Neural cell (in vitro differentiated cells): Measurements from ENCODE around the gene F7. TPM values are rescaled to one million over a fixed set of nuclear protein-coding genes. Genes with fewer than 3 reads are reported as not detected.
A peak's percentile ranks its signal among the peaks of the same experiment; 100 is the strongest.
"Not testable (repeated sequence)": the region's sequence is repeated elsewhere in the genome, so short reads cannot be mapped to it uniquely, and the experiment has no call there.

Experiments
- H2AFZ ChIP-seq: fragments of 200-600, 300-800 bp; sonication (generic), shearing (Covaris generic); 2 replicates; pipeline ENCODE4 v1.6.0; 2014; ENCODE audit warnings: low read depth, mild to moderate bottlenecking, antibody characterized with exemption, low read length, moderate library complexity
- H3F3A ChIP-seq: fragments of 200-600 bp; shearing (Covaris generic); 2 replicates; pipeline ENCODE4 v1.6.1; 2016; ENCODE audit warnings: mild to moderate bottlenecking, moderate library complexity, mixed read lengths, antibody characterized with exemption, low read length; ENCODE audit not compliant: insufficient read depth, poor library complexity, severe bottlenecking
- H3K27ac ChIP-seq: fragments of 200-600, 300-800 bp; sonication (generic), shearing (Covaris generic); 2 replicates; pipeline ENCODE4 v1.5.1; 2014; ENCODE audit warnings: mild to moderate bottlenecking, low read length, moderate library complexity
- H3K27me3 ChIP-seq: fragments of 300-800, 200-600 bp; sonication (generic), shearing (Covaris generic); 2 replicates; pipeline ENCODE4 v1.6.0; 2014; ENCODE audit warnings: mild to moderate bottlenecking, low read depth, low read length, moderate library complexity; ENCODE audit not compliant: insufficient read depth
- H3K36me3 ChIP-seq: fragments of 300-800, 200-600 bp; sonication (generic), shearing (Covaris generic); 2 replicates; pipeline ENCODE4 v1.5.1; 2014; ENCODE audit warnings: mild to moderate bottlenecking, antibody characterized with exemption, low read length, moderate library complexity; ENCODE audit not compliant: insufficient read depth
- H3K4me2 ChIP-seq: fragments of 300-800, 200-600 bp; sonication (generic), shearing (Covaris generic); 2 replicates; pipeline ENCODE4 v1.6.0; 2014; ENCODE audit warnings: mild to moderate bottlenecking, low read length
- H3K4me3 ChIP-seq: fragments of 300-800, 200-600 bp; sonication (generic), shearing (Covaris generic); 2 replicates; pipeline ENCODE4 v1.5.1; 2014; ENCODE audit warnings: mild to moderate bottlenecking, low read length, moderate library complexity
- H3K79me2 ChIP-seq: fragments of 200-600 bp; shearing (Covaris generic); replicated peaks from 2 replicates; pipeline ENCODE4 v1.6.0; 2014; ENCODE audit warnings: mild to moderate bottlenecking, low read length, moderate library complexity; ENCODE audit not compliant: insufficient read depth
- H3K9ac ChIP-seq: fragments of 300-800, 200-600 bp; sonication (generic), shearing (Covaris generic); 2 replicates; pipeline ENCODE4 v1.6.1; 2016; ENCODE audit warnings: mild to moderate bottlenecking, low read length, mixed read lengths
- H3K9me2 ChIP-seq: fragments of 200-600 bp; shearing (Covaris generic); 2 replicates; pipeline ENCODE4 v1.6.1; 2016; ENCODE audit warnings: mild to moderate bottlenecking, low read length, mixed read lengths; ENCODE audit not compliant: insufficient read depth
- H3K9me3 ChIP-seq: fragments of 200-600, 300-800 bp; sonication (generic), shearing (Covaris generic); 2 replicates; pipeline ENCODE4 v1.6.1; 2016; ENCODE audit warnings: mild to moderate bottlenecking, mixed run types, low read length, moderate library complexity, mixed read lengths
- H4K20me1 ChIP-seq: fragments of 200-600 bp; shearing (Covaris generic); 2 replicates; pipeline ENCODE4 v1.6.1; 2016; ENCODE audit warnings: mild to moderate bottlenecking, mixed run types; ENCODE audit not compliant: insufficient read depth
- CTCF ChIP-seq: fragments of 450-650 bp; IDR thresholded peaks from 2 replicates; pipeline ENCODE4 v1.5.1; 2014; ENCODE audit warnings: antibody characterized with exemption, mild to moderate bottlenecking, moderate library complexity; ENCODE audit not compliant: poor library complexity, severe bottlenecking
- EP300 ChIP-seq: fragments of 450-650 bp; conservative IDR thresholded peaks from 2 replicates; pipeline ENCODE4 v1.6.1; 2014; ENCODE audit warnings: antibody characterized with exemption, mild to moderate bottlenecking, moderate library complexity; ENCODE audit not compliant: poor library complexity, severe bottlenecking
- EZH2 ChIP-seq: fragments of 200-600, 300-800 bp; shearing (Covaris generic), sonication (generic); IDR thresholded peaks from 2 replicates; pipeline ENCODE4 v1.6.1; 2014; ENCODE audit warnings: antibody characterized with exemption, low read length, borderline replicate concordance, mild to moderate bottlenecking; ENCODE audit not compliant: insufficient read depth, poor library complexity, severe bottlenecking
- MXI1 ChIP-seq: fragments of 450-650 bp; conservative IDR thresholded peaks from 2 replicates; pipeline ENCODE4 v1.6.1; 2014; ENCODE audit warnings: antibody characterized with exemption, mild to moderate bottlenecking; ENCODE audit not compliant: poor library complexity, severe bottlenecking
- POLR2AphosphoS5 ChIP-seq: IDR thresholded peaks from 2 replicates; pipeline ENCODE4 v1.6.1; 2012
- RAD21 ChIP-seq: fragments of 450-650 bp; conservative IDR thresholded peaks from 2 replicates; pipeline ENCODE4 v1.6.1; 2014; ENCODE audit warnings: antibody characterized with exemption, mild to moderate bottlenecking, moderate library complexity
- REST ChIP-seq: IDR thresholded peaks from 2 replicates; pipeline ENCODE4 v1.6.1; 2012; ENCODE audit warnings: borderline replicate concordance
- SMC3 ChIP-seq: fragments of 450-650 bp; conservative IDR thresholded peaks from 2 replicates; pipeline ENCODE4 v1.6.1; 2014; ENCODE audit warnings: antibody characterized with exemption, mild to moderate bottlenecking, moderate library complexity; ENCODE audit not compliant: poor library complexity
- TAF1 ChIP-seq: IDR thresholded peaks from 2 replicates; pipeline ENCODE4 v1.6.1; 2012; ENCODE audit warnings: low read depth
- polyA plus RNA-seq: library from polyadenylated mRNA; depleted of rRNA; stranded (reverse); fragments of >200 nt; gene quantifications from 2 replicates; pipeline ENCODE4 v1.2.3, GENCODE V29; 2014

The F7 gene
- polyA plus RNA-seq, 1 donor from 2014 or later: 0.32 TPM

- H4K20me1 ChIP-seq: no peaks in the 10 kb centered on the region
- H3K9me3 ChIP-seq: peaks cover 7% of the 10 kb centered on the region
- H3K4me2 ChIP-seq: no peak overlapping the region
- no peak overlapping the region for H3K27ac ChIP-seq
- no peaks in the 10 kb centered on the region for H3K36me3 ChIP-seq
- no peaks in the 10 kb centered on the region for H3K9me2 ChIP-seq
- H3K27me3 ChIP-seq: peaks cover 22% of the 10 kb centered on the region
- H3K9ac ChIP-seq: no peak overlapping the region
- H2AFZ ChIP-seq: no peak overlapping the region
- no peaks in the 10 kb centered on the region for H3K79me2 ChIP-seq
- no peaks in the 10 kb centered on the region for H3F3A ChIP-seq
- TF ChIP-seq CTCF (no peak), SMC3 (no peak), POLR2AphosphoS5 (no peak), TAF1 (no peak), MXI1 (no peak), REST (no peak), EZH2 (no peak), RAD21 (no peak), EP300 (no peak)
- H3K4me3 ChIP-seq: peak overlapping the region; percentile 62
Measured at GRCh38 chr13:113110852-113111315, 5.3 kb downstream of the F7 start.

GRCh38 chr13:113111821-113112220, 6.2 kb downstream of the F7 start:
- not testable (repeated sequence) for H3K4me2 ChIP-seq, H3K9ac ChIP-seq, H2AFZ ChIP-seq, H3K36me3 ChIP-seq, H3K27ac ChIP-seq, H3F3A ChIP-seq, H3K79me2 ChIP-seq, H4K20me1 ChIP-seq, H3K4me3 ChIP-seq, H3K9me3 ChIP-seq, H3K9me2 ChIP-seq
- H3K27me3 ChIP-seq: peaks cover 22% of the 10 kb centered on the region

GRCh38 chr13:113112475-113112874, 6.9 kb downstream of the F7 start:
- H4K20me1 ChIP-seq, H3K79me2 ChIP-seq, H2AFZ ChIP-seq, H3K4me3 ChIP-seq, H3K36me3 ChIP-seq, H3K9me2 ChIP-seq, H3K4me2 ChIP-seq, H3F3A ChIP-seq, H3K9ac ChIP-seq, H3K9me3 ChIP-seq, H3K27ac ChIP-seq: not testable (repeated sequence)
- H3K27me3 ChIP-seq: peaks cover 22% of the 10 kb centered on the region
